Left ventricle myocardium inferior (tissue), 1 donor: Measurements from ENCODE around the gene HERC2. TPM values are rescaled to one million over a fixed set of nuclear protein-coding genes. Genes with fewer than 3 reads are reported as not detected.

Experiments
- DNase-seq: peaks from one replicate; pipeline ENCODE4 v3.0.0-alpha.2; 2020
- H3K27ac ChIP-seq: fragments of 200-600 bp; replicated peaks from 2 replicates; pipeline ENCODE4 v1.8.0; 2021
- H3K27me3 ChIP-seq: fragments of 200-600 bp; 2 replicates; pipeline ENCODE4 v1.8.0; 2021; ENCODE audit warnings: low read depth
- H3K36me3 ChIP-seq: fragments of 200-600 bp; 2 replicates; pipeline ENCODE4 v1.8.0; 2021
- H3K4me1 ChIP-seq: fragments of 200-600 bp; 2 replicates; pipeline ENCODE4 v1.8.0; 2021
- H3K4me3 ChIP-seq: fragments of 200-600 bp; 2 replicates; pipeline ENCODE4 v1.8.0; 2021; ENCODE audit warnings: mild to moderate bottlenecking, moderate library complexity
- H3K9me3 ChIP-seq: fragments of 200-600 bp; replicated peaks from 2 replicates; pipeline ENCODE4 v1.8.0; 2021
- CTCF ChIP-seq: fragments of 200-600 bp; IDR thresholded peaks from 2 replicates; pipeline ENCODE4 v1.8.0; 2021; ENCODE audit warnings: antibody characterized with exemption, mild to moderate bottlenecking, borderline replicate concordance
- intact Hi-C: fragments of 100-400 bp; cut with micrococcal nuclease; formaldehyde crosslinking; loops from one replicate; pipeline ENCODE4 v1.11.0; 2022
- total RNA-seq: library from RNA; stranded (reverse); fragmentation: NEBNext Ultra II Directional; extraction: Animal tissue kit (Norgen Biotek cat#: 25700); gene quantifications from one replicate; pipeline ENCODE4 v1.2.1, GENCODE V29; 2021
- donor health status: DM: no; HTN: yes; CAD: no; lungs with severe emphysema.

Gene HERC2
- total RNA-seq, 1 donor from 2014 or later = 45.8 TPM

DNA sequence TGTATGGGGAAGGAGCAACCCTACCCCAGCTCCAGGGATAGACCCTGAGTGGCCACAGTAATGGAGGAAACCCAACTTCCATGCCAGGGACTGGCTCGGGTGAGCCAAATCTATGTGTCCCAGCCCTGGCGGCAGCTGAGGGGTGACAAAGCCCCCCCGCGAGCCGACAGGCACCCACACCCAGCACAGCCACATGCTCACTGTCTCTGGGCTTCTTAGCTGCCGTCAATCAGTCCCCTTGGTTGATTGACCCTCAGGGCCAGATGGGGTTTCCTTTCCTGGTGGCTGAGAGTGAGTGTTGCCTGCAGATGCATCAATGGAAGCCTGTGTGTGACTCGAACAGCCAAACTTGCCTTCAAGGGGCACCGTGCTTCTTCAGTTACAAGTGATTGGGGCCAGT, 220.8 kb downstream of the HERC2 start:
- H3K4me3 ChIP-seq = no peak overlapping the region
- no peaks in the 10 kb centered on the region for H3K9me3 ChIP-seq
- H3K27ac ChIP-seq = no peak overlapping the region
- H3K27me3 ChIP-seq = peaks cover 76% of the 10 kb centered on the region
- intact Hi-C loops = no loop called here
- H3K4me1 ChIP-seq = peaks cover 26% of the 10 kb centered on the region
- TF ChIP-seq CTCF = no peak
- no peak for DNase-seq
- no peaks in the 10 kb centered on the region for H3K36me3 ChIP-seq

DNA sequence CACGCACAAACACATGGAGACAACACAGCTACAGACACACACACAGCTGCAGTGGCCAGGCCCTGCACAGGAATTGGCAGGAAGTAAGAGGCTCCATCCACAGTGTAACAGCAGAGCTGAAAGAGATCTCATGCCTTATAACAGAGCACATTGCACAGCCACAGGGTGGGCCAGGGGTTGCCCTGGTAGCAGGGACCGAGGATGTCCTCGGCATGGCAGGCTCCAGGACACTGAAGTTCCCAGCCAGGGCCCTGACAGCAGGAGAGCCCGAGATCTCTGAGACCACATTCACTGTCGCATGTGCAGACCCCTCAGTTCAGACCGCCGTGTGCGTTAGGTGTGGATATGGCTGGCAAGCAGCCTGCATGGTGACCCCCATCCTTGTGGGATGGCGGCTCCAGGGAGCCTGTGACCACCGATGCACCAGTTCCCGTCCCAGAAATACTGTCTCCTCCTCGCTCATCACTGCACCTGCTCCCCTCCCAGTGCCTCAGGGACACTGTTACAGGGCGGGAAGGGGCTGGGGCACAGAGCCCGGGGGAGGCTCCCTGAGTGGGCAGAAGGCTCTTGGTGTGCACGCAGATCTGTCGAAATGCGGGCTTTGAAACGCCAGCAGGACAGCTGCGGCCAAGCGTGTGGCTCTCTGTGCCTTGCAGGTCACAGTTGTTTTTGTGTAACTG, 221.3 kb downstream of the HERC2 start:
- Histone ChIP-seq H3K27me3 (peaks cover 76% of the 10 kb centered on the region), H3K9me3 (no peaks in the 10 kb centered on the region), H3K27ac (no peak overlapping the region), H3K36me3 (no peaks in the 10 kb centered on the region), H3K4me1 (peaks cover 32% of the 10 kb centered on the region), H3K4me3 (no peak overlapping the region)
- intact Hi-C loops = no loop called here
- no peak for TF ChIP-seq CTCF
- DNase-seq = no peak

- no peak for DNase-seq
- peak overlapping the region; percentile 52 for H3K27ac ChIP-seq
- intact Hi-C loops = no loop called here
Observed at GRCh38 chr15:28099555-28100140, 222.3 kb downstream of the HERC2 start.

DNA sequence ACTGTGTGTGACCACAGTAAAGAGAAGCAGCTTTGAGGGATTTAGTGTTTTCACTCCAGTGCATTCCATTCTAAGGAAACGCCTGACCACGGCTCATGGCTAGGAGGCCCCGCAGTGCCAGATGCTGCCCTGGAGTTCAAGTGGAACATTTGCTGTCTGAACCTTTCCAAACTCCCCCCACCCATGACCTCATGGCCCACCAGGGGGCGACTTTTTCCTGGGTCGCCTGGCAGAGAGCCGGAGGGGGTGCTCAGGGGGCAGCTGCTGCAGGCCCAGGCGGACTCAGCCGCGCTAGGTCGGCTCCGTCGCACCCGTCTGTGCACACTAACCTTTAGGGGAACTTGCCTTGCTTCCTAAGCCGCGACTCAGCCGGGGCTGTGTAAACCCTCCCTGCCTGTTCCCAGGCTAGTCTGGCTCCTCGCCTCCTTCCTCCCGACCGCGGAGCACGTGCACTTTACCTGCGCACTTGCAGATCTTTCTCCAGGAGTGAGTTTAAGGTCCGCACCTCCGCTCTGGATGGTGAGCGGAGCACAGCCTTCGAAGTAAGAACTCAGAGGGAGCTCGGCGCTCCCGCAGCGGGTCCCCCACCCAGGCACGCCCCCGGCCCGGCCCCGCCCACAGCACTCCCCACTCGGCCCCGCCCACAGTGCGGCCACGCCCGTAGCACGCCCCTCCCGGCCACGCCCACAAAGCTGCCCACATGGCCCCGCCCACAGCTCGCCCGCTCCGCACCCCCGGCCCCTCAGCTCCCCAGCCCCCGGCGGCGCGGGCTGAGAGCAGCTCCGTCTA, 223.0 kb downstream of the HERC2 start, which contains the start of gene OCA2:
Gene OCA2 (minus strand): TSS at position 550 of the 789 bp plus-strand sequence. CDS start 17,441 bp downstream, outside the sequence.
- Histone ChIP-seq H3K4me3 (peak within 1 kb of the TSS; percentile 54), H3K27me3 (peaks cover 84% of the 10 kb centered on the region), H3K27ac (peak within 1 kb of the TSS; percentile 52), H3K9me3 (no peaks in the 10 kb centered on the region), H3K4me1 (peaks cover 48% of the 10 kb centered on the region), H3K36me3 (no peaks in the 10 kb centered on the region)
- peak; percentile 53 for DNase-seq
- intact Hi-C loops = no loop called here
- TF ChIP-seq CTCF = peak; percentile 14

More at GRCh38 chr15:28099555-28100140, 222.3 kb downstream of the HERC2 start:
- Histone ChIP-seq H3K9me3 (no peaks in the 10 kb centered on the region), H3K27me3 (peaks cover 84% of the 10 kb centered on the region), H3K4me3 (peak overlapping the region; percentile 54), H3K36me3 (no peaks in the 10 kb centered on the region), H3K4me1 (peaks cover 42% of the 10 kb centered on the region)
- TF ChIP-seq CTCF = no peak

DNA sequence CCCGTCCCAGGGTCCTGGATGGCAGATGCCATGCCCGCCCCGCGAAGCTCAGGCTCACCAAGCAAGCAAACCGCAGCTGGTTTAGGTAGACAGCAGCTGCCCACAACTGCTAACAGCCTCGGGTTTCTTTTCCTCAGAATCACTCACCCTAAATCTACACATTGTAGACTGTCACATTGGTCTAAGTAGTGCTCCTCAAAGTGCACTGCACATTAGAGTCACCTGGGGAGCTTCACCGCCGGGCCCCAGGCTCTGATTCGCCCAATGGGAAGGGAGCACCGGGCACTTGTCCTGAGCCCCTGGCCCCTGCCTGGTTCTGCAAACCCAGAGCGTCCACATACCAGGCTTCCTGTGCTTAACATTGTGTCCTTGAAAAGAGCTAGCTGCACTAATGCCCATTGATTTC, 223.6 kb downstream of the HERC2 start:
- no peaks in the 10 kb centered on the region for H3K36me3 ChIP-seq
- H3K4me1 ChIP-seq = peaks cover 49% of the 10 kb centered on the region
- no peaks in the 10 kb centered on the region for H3K9me3 ChIP-seq
- H3K27me3 ChIP-seq = peaks cover 85% of the 10 kb centered on the region
- intact Hi-C loops = no loop called here
- no peak for TF ChIP-seq CTCF
- DNase-seq = no peak
- no peak overlapping the region for H3K4me3 ChIP-seq
- H3K27ac ChIP-seq = no peak overlapping the region
